HepG2 (cell line): ENCODE data around the gene DCAF8. TPM values are rescaled to one million over a fixed set of nuclear protein-coding genes. Genes with fewer than 3 reads are reported as not detected.

ENCODE experiments used
- ATAC-seq: fragments of 200-7000 bp; cut with Tn5 transposase; 3 replicates; pipeline ENCODE4 v1.9.1; 2020; ENCODE audit warnings: mild to moderate bottlenecking, moderate library complexity
- BruUV-seq: library from RNA; stranded (reverse); fragments of 400-500 nt; replicated peaks from 2 replicates; lab custom pipeline; 2021; lab: Mats Ljungman, UMichigan
- CTCF ChIA-PET: fragments of 300-600 bp; formaldehyde crosslinking; extraction: SDS; loops from one replicate; lab custom pipeline; 2021; ENCODE audit warnings: low total read pairs, inconsistent platforms, low intra/inter-chr PET ratio; lab: Yijun Ruan, JAX
- POLR2A ChIA-PET: fragments of 350-600 bp; sonication (Branson Sonifier 250); formaldehyde crosslinking; loops from one replicate; lab custom pipeline; 2020; ENCODE audit warnings: antibody characterized with exemption, inconsistent platforms; lab: Yijun Ruan, JAX
- DNase-seq: peaks from one replicate; pipeline ENCODE4 v3.0.0-alpha.2; 2015; ENCODE audit warnings: low spot score
- FAIRE-seq: peaks from 3 replicates; lab custom pipeline; 2011; peaks lifted over from hg19 to GRCh38; lab: Jason Lieb, UNC
- H2AFZ ChIP-seq: one replicate; pipeline ENCODE4 v1.6.1; 2011; ENCODE audit warnings: low read length, inconsistent platforms
- H3K27ac ChIP-seq: fragments of 300-600 bp; 3 replicates; pipeline ENCODE4 v1.8.0; 2011; ENCODE audit warnings: mixed run types, mild to moderate bottlenecking, mixed read lengths, low read length, inconsistent platforms; ENCODE audit not compliant: insufficient read depth; ENCODE audit errors: extremely low read length
- H3K27me3 ChIP-seq, 2 experiments: fragments of 200-600 bp in 1 of 2; 2 replicates in 1 of 2; 3 replicates in 1 of 2; pipeline versions ENCODE4 v1.6.0 to v1.8.0; 2011; ENCODE audit warnings: low read length in 2 of 2, mild to moderate bottlenecking in 2 of 2, moderate library complexity in 2 of 2, inconsistent platforms in 1 of 2; ENCODE audit not compliant: insufficient read depth in 2 of 2, control insufficient read depth in 1 of 2
- H3K36me3 ChIP-seq, 2 experiments: fragments of 200-600 bp in 1 of 2; replicated peaks in 1 of 2; 2 replicates in 1 of 2; 3 replicates in 1 of 2; pipeline versions ENCODE4 v1.5.1 to v1.8.0; 2011; ENCODE audit warnings: low read length in 2 of 2, inconsistent platforms in 1 of 2; ENCODE audit not compliant: insufficient read depth in 2 of 2, control insufficient read depth in 1 of 2
- H3K4me1 ChIP-seq: 2 replicates; pipeline ENCODE4 v1.5.1; 2012; ENCODE audit warnings: low read length, inconsistent platforms; ENCODE audit not compliant: insufficient read depth
- H3K4me2 ChIP-seq: 2 replicates; pipeline ENCODE4 v1.6.0; 2011; ENCODE audit warnings: low read depth, low read length, inconsistent platforms
- H3K4me3 ChIP-seq, 3 experiments: fragments of 200-600 bp in 1 of 3; sonication (generic), shearing (Covaris generic) in 1 of 3; replicated peaks in 1 of 3; 2 replicates each; pipeline ENCODE4 v1.5.1; 2011 to 2016; ENCODE audit warnings: low read length in 3 of 3, inconsistent platforms in 2 of 3, low read depth in 2 of 3, mild to moderate bottlenecking in 2 of 3, control low read depth in 1 of 3, mixed read lengths in 1 of 3; ENCODE audit not compliant: insufficient read depth in 1 of 3
- H3K79me2 ChIP-seq: one replicate; pipeline ENCODE4 v1.6.1; 2011; ENCODE audit warnings: low read length, inconsistent platforms; ENCODE audit not compliant: insufficient read depth
- H3K9ac ChIP-seq: 2 replicates; pipeline ENCODE4 v1.6.0; 2011; ENCODE audit warnings: mild to moderate bottlenecking, low read depth, low read length, inconsistent platforms; ENCODE audit not compliant: insufficient read depth
- H3K9me3 ChIP-seq: 2 replicates; pipeline ENCODE4 v1.5.1; 2012; ENCODE audit warnings: mild to moderate bottlenecking, low read length
- H4K20me1 ChIP-seq: 2 replicates; pipeline ENCODE4 v1.6.0; 2011; ENCODE audit warnings: inconsistent platforms, mild to moderate bottlenecking, low read length, moderate library complexity; ENCODE audit not compliant: insufficient read depth
- FOSL2 ChIP-seq: sonication (generic); formaldehyde crosslinking; IDR thresholded peaks from 2 replicates; pipeline ENCODE4 v1.4.0; 2020; ENCODE audit warnings: missing genetic modification reagents
- FOXP1 ChIP-seq, 2 experiments: fragments of 450-650 bp in 1 of 2; IDR thresholded peaks; 2 replicates each; pipeline ENCODE4 v1.6.1; 2017 to 2018; ENCODE audit warnings: antibody characterized with exemption in 1 of 2
- HDAC6 ChIP-seq: fragments of 200-600 bp; sonication (generic); IDR thresholded peaks from 2 replicates; pipeline ENCODE4 v1.7.0; 2017; ENCODE audit warnings: mild to moderate bottlenecking, antibody characterized with exemption, low read length, low read depth
- ISL2 ChIP-seq: sonication (generic); formaldehyde crosslinking; IDR thresholded peaks from 2 replicates; pipeline ENCODE4 v1.5.0; 2020; ENCODE audit warnings: missing genetic modification reagents
- MAZ ChIP-seq, 2 experiments: sonication (generic) in 1 of 2; formaldehyde crosslinking in 1 of 2; IDR thresholded peaks; 2 replicates each; pipeline versions ENCODE4 v1.5.0 to v1.6.1; 2012 to 2020; ENCODE audit warnings: low read depth in 2 of 2, mild to moderate bottlenecking in 2 of 2, borderline replicate concordance in 1 of 2, improper control_type of control experiment in 1 of 2, low read length in 1 of 2, missing genetic modification reagents in 1 of 2, moderate library complexity in 1 of 2
- MED1 ChIP-seq: sonication (generic); formaldehyde crosslinking; IDR thresholded peaks from 2 replicates; pipeline ENCODE4 v1.4.0; 2020; ENCODE audit warnings: missing genetic modification reagents
- MXI1 ChIP-seq: IDR thresholded peaks from 3 replicates; pipeline ENCODE4 v1.6.1; 2012; ENCODE audit warnings: low read depth, low read length, inconsistent platforms, borderline replicate concordance
- NR2F6 ChIP-seq, 2 experiments: IDR thresholded peaks; 2 replicates each; pipeline ENCODE4 v1.6.1; 2016; ENCODE audit warnings: antibody characterized with exemption in 1 of 2, mild to moderate bottlenecking in 1 of 2
- SAP130 ChIP-seq: IDR thresholded peaks from 2 replicates; pipeline ENCODE4 v1.6.1; 2016; ENCODE audit warnings: low read depth
- SIN3A ChIP-seq: IDR thresholded peaks from 2 replicates; pipeline ENCODE4 v1.6.1; 2011; ENCODE audit warnings: low read depth, mild to moderate bottlenecking, control low read depth, low read length, borderline replicate concordance
- ZNF614 ChIP-seq: IDR thresholded peaks from 2 replicates; pipeline ENCODE4 v1.6.1; 2018; ENCODE audit warnings: missing biosample characterization, missing genetic modification reagents, inconsistent platforms, borderline replicate concordance
- ZNF713 ChIP-seq: sonication (generic); formaldehyde crosslinking; IDR thresholded peaks from 2 replicates; pipeline ENCODE4 v1.4.0; 2020; ENCODE audit warnings: mild to moderate bottlenecking, missing genetic modification reagents
- WGBS: methylation state at CpG from one replicate; pipeline ENCODE4 v1.1.6; 2017; ENCODE audit warnings: low lambda C conversion rate; 5-methylcytosine and 5-hydroxymethylcytosine counted together
- in situ Hi-C: cut with HindIII; loops from 2 replicates; pipeline ENCODE4 v1.10.0; 2017; ENCODE audit warnings: low pct_unique_long_range_greater_than_20kb; ENCODE audit not compliant: extremely low pct_ligation_motif_present
- intact Hi-C: fragments of 100-400 bp; cut with micrococcal nuclease; formaldehyde crosslinking; loops from one replicate; pipeline ENCODE4 v1.10.0; 2022; ENCODE audit not compliant: unreplicated experiment
- polyA plus RNA-seq, 8 experiments: library from polyadenylated mRNA; depleted of rRNA in 3 of 8; stranded (reverse) in 7 of 8; unstranded in 1 of 8; fragments of >200 nt; fragmentation: Illumina TruSeq in 4 of 8; extraction: Trizol in 4 of 8; gene quantifications; 2 replicates each; pipeline versions ENCODE4 v1.2.1 to v1.2.3, GENCODE V29; 2011 to 2016; ENCODE audit warnings: low read depth in 4 of 8, missing spikeins in 1 of 8, mixed read lengths in 1 of 8; ENCODE audit not compliant: insufficient read depth in 1 of 8
- total RNA-seq, 5 experiments: library from RNA; depleted of rRNA; stranded (reverse); fragments of >200 nt; fragmentation: Illumina TruSeq; extraction: Trizol; gene quantifications; 2 replicates each; pipeline ENCODE4 v1.2.3, GENCODE V29; 2016; ENCODE audit warnings: low read depth in 1 of 5
- TF ChIP-seq, protein P1 (sequence below): IDR thresholded peaks from 2 replicates; pipeline ENCODE4 v1.6.1; 2016; ENCODE audit warnings: low read depth, control low read depth
- TF ChIP-seq, protein P2 (sequence below): sonication (generic); formaldehyde crosslinking; conservative IDR thresholded peaks from 2 replicates; pipeline ENCODE4 v1.8.0; 2022; ENCODE audit warnings: mild to moderate bottlenecking, moderate library complexity, missing genetic modification reagents

The DCAF8 gene
- total and polyA plus RNA-seq, 2 of the 13 experiments (the other 11 are each of a cell fraction or from before 2014, with no cell fraction given) = 73.4 to 79.8 TPM

DNA sequence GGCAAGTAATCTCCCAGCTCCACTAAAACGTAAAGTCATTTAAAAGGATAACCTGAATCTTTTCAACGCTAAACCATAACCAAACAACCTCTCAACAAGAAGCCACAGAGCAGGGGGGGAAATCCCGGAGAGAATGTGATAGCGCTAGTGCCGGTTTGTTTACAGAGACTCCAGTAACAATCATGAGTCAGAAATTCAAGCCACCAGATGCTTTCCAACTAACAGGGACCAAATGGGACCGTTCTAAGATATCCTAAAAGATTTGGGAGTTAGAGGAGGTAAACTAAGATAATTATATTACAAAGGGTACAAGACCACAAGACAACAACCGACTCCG lies 825 bp downstream of the DCAF8 start:
- H3K4me1 ChIP-seq = peaks cover 54% of the 10 kb centered on the region
- H4K20me1 ChIP-seq = 0 out of 2 replicates have a peak, but pooled peaks cover 8% of the 10 kb centered on the region
- WGBS = under 1% methylated on average over 8 of the region's 8 CpGs
- H3K4me3 ChIP-seq = peak overlapping the region; percentile 79 to 100 (median 100)
- intact Hi-C loops = no loop called here
- no peaks in the 10 kb centered on the region for H3K9me3 ChIP-seq
- TF ChIP-seq, protein P1, sequence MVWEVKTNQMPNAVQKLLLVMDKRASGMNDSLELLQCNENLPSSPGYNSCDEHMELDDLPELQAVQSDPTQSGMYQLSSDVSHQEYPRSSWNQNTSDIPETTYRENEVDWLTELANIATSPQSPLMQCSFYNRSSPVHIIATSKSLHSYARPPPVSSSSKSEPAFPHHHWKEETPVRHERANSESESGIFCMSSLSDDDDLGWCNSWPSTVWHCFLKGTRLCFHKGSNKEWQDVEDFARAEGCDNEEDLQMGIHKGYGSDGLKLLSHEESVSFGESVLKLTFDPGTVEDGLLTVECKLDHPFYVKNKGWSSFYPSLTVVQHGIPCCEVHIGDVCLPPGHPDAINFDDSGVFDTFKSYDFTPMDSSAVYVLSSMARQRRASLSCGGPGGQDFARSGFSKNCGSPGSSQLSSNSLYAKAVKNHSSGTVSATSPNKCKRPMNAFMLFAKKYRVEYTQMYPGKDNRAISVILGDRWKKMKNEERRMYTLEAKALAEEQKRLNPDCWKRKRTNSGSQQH (CRISPR knock-in tag) = no peak
- TF ChIP-seq, protein P2, sequence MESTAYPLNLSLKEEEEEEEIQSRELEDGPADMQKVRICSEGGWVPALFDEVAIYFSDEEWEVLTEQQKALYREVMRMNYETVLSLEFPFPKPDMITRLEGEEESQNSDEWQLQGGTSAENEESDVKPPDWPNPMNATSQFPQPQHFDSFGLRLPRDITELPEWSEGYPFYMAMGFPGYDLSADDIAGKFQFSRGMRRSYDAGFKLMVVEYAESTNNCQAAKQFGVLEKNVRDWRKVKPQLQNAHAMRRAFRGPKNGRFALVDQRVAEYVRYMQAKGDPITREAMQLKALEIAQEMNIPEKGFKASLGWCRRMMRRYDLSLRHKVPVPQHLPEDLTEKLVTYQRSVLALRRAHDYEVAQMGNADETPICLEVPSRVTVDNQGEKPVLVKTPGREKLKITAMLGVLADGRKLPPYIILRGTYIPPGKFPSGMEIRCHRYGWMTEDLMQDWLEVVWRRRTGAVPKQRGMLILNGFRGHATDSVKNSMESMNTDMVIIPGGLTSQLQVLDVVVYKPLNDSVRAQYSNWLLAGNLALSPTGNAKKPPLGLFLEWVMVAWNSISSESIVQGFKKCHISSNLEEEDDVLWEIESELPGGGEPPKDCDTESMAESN (CRISPR knock-in tag) = no peak
- TF ChIP-seq FOSL2 (CRISPR knock-in tag) (peak; percentile 66), ZNF713 (no peak), MAZ (IDR thresholded peaks at IDR 0.05; ENCODE audit: borderline replicate concordance, low read depth, low read length) (peak; percentile 28; the same call in 1 of the 2 replicates), MAZ (CRISPR knock-in tag; IDR thresholded peaks at IDR 0.05; ENCODE audit: low read depth) (no peak), HDAC6 (no peak), SIN3A (0 out of 2 replicates have a peak, but pooled peaks have one; percentile 35), ISL2 (CRISPR knock-in tag) (no peak), ZNF614 (CRISPR knock-in tag) (no peak; the same call in 1 of the 2 replicates), MED1 (peak; percentile 21; the same call in 1 of the 2 replicates), MXI1 (peak; percentile 43; the same call in 1 of the 3 replicates), SAP130 (CRISPR knock-in tag) (peak; percentile 62), FOXP1 (IDR thresholded peaks at IDR 0.05) (no peak), FOXP1 (CRISPR knock-in tag; IDR thresholded peaks at IDR 0.05) (peak; percentile 28; the same call in 1 of the 2 replicates), NR2F6 (IDR thresholded peaks at IDR 0.05) (0 out of 2 replicates have a peak, but pooled peaks have one; percentile 10), NR2F6 (CRISPR knock-in tag; IDR thresholded peaks at IDR 0.05) (no peak)
- FAIRE-seq = peak; percentile 61
- peak; percentile 72 for ATAC-seq
- peak overlapping the region; percentile 95 for H3K27ac ChIP-seq
- H3K79me2 ChIP-seq = peaks cover 49% of the 10 kb centered on the region
- ChIA-PET POLR2A (interaction anchor here (0.9 to 3.7 kb wide), 10 partner anchors 8 to 191 kb away, joined by 3 to 42 read pairs (median 4); partner anchors contain the start of genes KCNJ10 and PEX19), CTCF (no interaction called here)
- no peaks in the 10 kb centered on the region; a peak in 1 of 5 replicates for H3K27me3 ChIP-seq
- H3K4me2 ChIP-seq = peak overlapping the region; percentile 83
- H2AFZ ChIP-seq = no peak overlapping the region
- no TSS peak for BruUV-seq
- no peaks in the 10 kb centered on the region; a peak in 1 of 5 replicates for H3K36me3 ChIP-seq
- in situ Hi-C loops = no loop called here
- H3K9ac ChIP-seq = peak overlapping the region; percentile 99
- DNase-seq = peak; percentile 83
